ENCODE measurements around the gene CATSPERD. TPM values are rescaled to one million over a fixed set of nuclear protein-coding genes. Genes with fewer than 3 reads are reported as not detected.

Gene CATSPERD
- total and polyA plus RNA-seq, 3 experiments from 2014 or later: not detected

DNA sequence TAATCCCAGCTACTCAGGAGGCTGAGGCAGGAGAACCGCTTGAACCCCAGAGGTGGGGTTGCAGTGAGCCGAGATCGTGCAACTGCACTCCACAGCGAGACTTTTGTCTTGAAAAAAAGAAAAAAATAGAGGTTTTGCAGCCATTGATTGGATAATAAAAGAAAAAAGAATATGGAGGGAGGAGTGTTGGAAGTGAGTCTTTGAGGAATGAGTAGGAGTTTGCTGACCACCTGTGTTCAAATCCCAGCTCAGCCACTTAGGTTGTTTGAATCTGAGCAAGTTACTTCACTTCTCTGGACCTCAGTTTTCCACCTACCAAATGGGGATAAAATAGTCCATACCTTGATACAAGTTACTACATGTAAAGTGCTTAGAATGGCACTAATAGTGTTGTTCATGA is 90.7 kb downstream of the CATSPERD start:
- no peak overlapping the region for H3K27ac ChIP-seq (ENCODE audit: low read depth, low read length)
- ChIA-PET CTCF (no interaction called here), POLR2A (no interaction called here)
- Mint-ChIP-seq H3K9me3 (no peaks in the 10 kb centered on the region), H3K4me3 (no peak overlapping the region), H3K27ac (no peak overlapping the region), H3K36me3 (no peaks in the 10 kb centered on the region), H3K4me1 (no peaks in the 10 kb centered on the region), H3K27me3 (peaks cover 0 to 4% of the 10 kb centered on the region in 2 donors)
- DNase-seq: no peak
- no peaks in the 10 kb centered on the region for H3K27me3 ChIP-seq (ENCODE audit: insufficient read depth, low read length, poor library complexity, severe bottlenecking)
- no peaks in the 10 kb centered on the region for H3K4me1 ChIP-seq (ENCODE audit: insufficient read depth, low read length)
- H3K9me3 ChIP-seq (ENCODE audit: low read length): no peaks in the 10 kb centered on the region
- no peaks in the 10 kb centered on the region for H3K36me3 ChIP-seq (ENCODE audit: insufficient read depth, low read length)
- H3K4me3 ChIP-seq (ENCODE audit: low read length): no peak overlapping the region

- Mint-ChIP-seq H3K4me1 (no peaks in the 10 kb centered on the region), H3K36me3 (no peaks in the 10 kb centered on the region), H3K9me3 (no peaks in the 10 kb centered on the region), H3K27ac (no peak overlapping the region), H3K27me3 (peaks cover 0 to 9% of the 10 kb centered on the region in 2 donors), H3K4me3 (no peak overlapping the region)
- no peaks in the 10 kb centered on the region for H3K36me3 ChIP-seq (ENCODE audit: insufficient read depth, low read length)
- H3K4me3 ChIP-seq (ENCODE audit: low read length): no peak overlapping the region
- H3K27ac ChIP-seq (ENCODE audit: low read depth, low read length): no peak overlapping the region
- H3K9me3 ChIP-seq (ENCODE audit: low read length): no peaks in the 10 kb centered on the region
- POLR2A ChIA-PET: no interaction called here
- CTCF ChIA-PET: no interaction called here
- no peak for DNase-seq
- no peaks in the 10 kb centered on the region for H3K27me3 ChIP-seq (ENCODE audit: insufficient read depth, low read length, poor library complexity, severe bottlenecking)
- no peaks in the 10 kb centered on the region for H3K4me1 ChIP-seq (ENCODE audit: insufficient read depth, low read length)
Measured at GRCh38 chr19:5814123-5814851, 93.8 kb downstream of the CATSPERD start.

DNA sequence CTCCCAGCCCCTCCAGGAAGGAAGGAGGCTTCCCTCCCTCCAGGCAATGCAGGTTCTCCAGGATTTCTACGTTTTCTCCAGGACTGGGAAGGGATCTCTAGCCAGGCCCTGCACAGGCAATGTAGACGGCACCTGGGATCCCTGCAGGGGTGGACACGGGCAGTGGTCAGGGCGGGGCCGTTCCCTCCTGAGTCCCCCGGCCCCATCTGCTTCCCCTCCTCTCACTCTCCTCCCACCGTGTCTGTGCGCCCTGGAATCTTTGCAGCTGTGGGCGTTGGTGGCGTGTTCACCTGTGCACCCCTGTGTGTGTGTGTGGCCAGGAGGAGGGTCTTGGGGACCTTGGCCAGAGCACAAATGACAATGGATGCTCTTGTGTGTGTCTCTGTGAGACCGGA is 94.4 kb downstream of the CATSPERD start:
- H3K9me3 ChIP-seq (ENCODE audit: low read length): no peaks in the 10 kb centered on the region
- POLR2A ChIA-PET: no interaction called here
- no peak for DNase-seq
- H3K27me3 ChIP-seq (ENCODE audit: insufficient read depth, low read length, poor library complexity, severe bottlenecking): no peaks in the 10 kb centered on the region
- no peaks in the 10 kb centered on the region for H3K36me3 ChIP-seq (ENCODE audit: insufficient read depth, low read length)
- H3K4me3 Mint-ChIP-seq: no peak overlapping the region
- CTCF ChIA-PET: no interaction called here
- H3K4me3 ChIP-seq (ENCODE audit: low read length): no peak overlapping the region
- H3K9me3 Mint-ChIP-seq: no peaks in the 10 kb centered on the region
- no peaks in the 10 kb centered on the region for H3K4me1 ChIP-seq (ENCODE audit: insufficient read depth, low read length)
- H3K27ac ChIP-seq (ENCODE audit: low read depth, low read length): no peak overlapping the region
- H3K36me3 Mint-ChIP-seq: no peaks in the 10 kb centered on the region
- no peaks in the 10 kb centered on the region for H3K4me1 Mint-ChIP-seq
- no peak overlapping the region for H3K27ac Mint-ChIP-seq
- H3K27me3 Mint-ChIP-seq: peaks cover 0 to 7% of the 10 kb centered on the region in 2 donors

DNA sequence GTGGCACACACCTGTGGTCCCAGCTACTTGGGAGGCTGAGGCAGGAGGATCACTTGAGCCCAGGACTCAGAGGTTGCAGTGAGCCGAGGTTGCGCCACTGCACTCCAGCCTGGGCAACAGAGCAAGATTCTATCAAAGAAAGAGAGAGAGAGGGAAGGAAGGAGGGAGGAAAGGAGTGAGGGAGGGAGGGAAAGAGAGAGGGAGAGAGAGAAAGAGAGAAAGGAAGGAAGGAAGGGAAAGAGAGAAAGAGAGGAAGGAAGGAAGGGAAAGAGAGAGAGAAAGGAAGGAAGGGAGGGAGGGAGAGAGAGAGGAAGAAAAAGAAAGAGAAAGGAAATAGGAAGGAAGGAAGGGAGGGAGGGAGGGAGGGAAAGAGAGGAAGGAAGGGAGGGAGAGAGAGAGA is 96.8 kb downstream of the CATSPERD start:
- ChIA-PET CTCF (no interaction called here), POLR2A (no interaction called here)
- no peaks in the 10 kb centered on the region for H3K9me3 ChIP-seq (ENCODE audit: low read length)
- no peaks in the 10 kb centered on the region for H3K4me1 Mint-ChIP-seq
- H3K9me3 Mint-ChIP-seq: no peaks in the 10 kb centered on the region
- peak overlapping the region in 1 of 8 donors; percentile 73 for H3K27ac Mint-ChIP-seq
- H3K4me3 ChIP-seq (ENCODE audit: low read length): no peak overlapping the region
- H3K36me3 Mint-ChIP-seq: no peaks in the 10 kb centered on the region
- H3K27ac ChIP-seq (ENCODE audit: low read depth, low read length): no peak overlapping the region
- no peak for DNase-seq
- peaks cover 3 to 10% of the 10 kb centered on the region in 2 donors for H3K27me3 Mint-ChIP-seq
- no peaks in the 10 kb centered on the region for H3K4me1 ChIP-seq (ENCODE audit: insufficient read depth, low read length)
- H3K36me3 ChIP-seq (ENCODE audit: insufficient read depth, low read length): no peaks in the 10 kb centered on the region
- no peaks in the 10 kb centered on the region for H3K27me3 ChIP-seq (ENCODE audit: insufficient read depth, low read length, poor library complexity, severe bottlenecking)
- no peak overlapping the region for H3K4me3 Mint-ChIP-seq

DNA sequence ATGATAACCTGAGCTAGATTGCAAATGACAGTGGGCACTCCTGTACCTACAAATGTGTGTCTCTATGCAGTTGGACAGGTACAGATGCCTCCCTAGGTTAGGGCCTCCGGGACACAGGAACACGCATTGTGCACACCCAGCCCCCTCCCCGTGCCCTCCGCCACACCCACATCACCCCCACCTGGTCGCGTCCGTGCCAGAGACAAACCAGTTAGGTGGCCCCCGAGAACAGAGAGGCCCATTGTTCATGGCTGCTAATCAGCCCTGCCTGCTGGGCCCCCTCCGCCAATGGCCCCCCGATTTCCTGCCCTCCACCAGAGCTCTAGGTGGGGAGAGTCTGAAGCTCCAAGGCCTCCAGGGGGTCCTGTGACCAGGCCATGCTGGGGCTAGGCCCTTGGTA is 98.2 kb downstream of the CATSPERD start:
- ChIA-PET POLR2A (interaction anchor here (0.6 kb wide), 1 partner anchor 10 kb away, joined by 3 read pairs; no protein-coding TSS in a partner anchor), CTCF (interaction anchor here (1.3 kb wide), 1 partner anchor 12 kb away, joined by 3 read pairs; no protein-coding TSS in a partner anchor)
- Mint-ChIP-seq H3K36me3 (no peaks in the 10 kb centered on the region), H3K9me3 (no peaks in the 10 kb centered on the region), H3K27ac (no peak overlapping the region), H3K4me3 (no peak overlapping the region), H3K4me1 (no peaks in the 10 kb centered on the region), H3K27me3 (peaks cover 3 to 15% of the 10 kb centered on the region in 2 donors)
- Histone ChIP-seq H3K4me3 (ENCODE audit: low read length) (no peak overlapping the region), H3K36me3 (ENCODE audit: insufficient read depth, low read length) (no peaks in the 10 kb centered on the region), H3K27me3 (ENCODE audit: insufficient read depth, low read length, poor library complexity, severe bottlenecking) (no peaks in the 10 kb centered on the region), H3K27ac (ENCODE audit: low read depth, low read length) (no peak overlapping the region), H3K9me3 (ENCODE audit: low read length) (no peaks in the 10 kb centered on the region), H3K4me1 (ENCODE audit: insufficient read depth, low read length) (no peaks in the 10 kb centered on the region)
- no peak for DNase-seq

GRCh38 chr19:5820785-5821184 is 100.3 kb downstream of the CATSPERD start:
- no peaks in the 10 kb centered on the region for H3K36me3 ChIP-seq (ENCODE audit: insufficient read depth, low read length)
- H3K9me3 ChIP-seq (ENCODE audit: low read length): no peaks in the 10 kb centered on the region
- ChIA-PET POLR2A (no interaction called here), CTCF (interaction anchor here (1.8 kb wide), 1 partner anchor 17 kb away, joined by 6 read pairs; no protein-coding TSS in a partner anchor)
- no peaks in the 10 kb centered on the region for H3K27me3 ChIP-seq (ENCODE audit: insufficient read depth, low read length, poor library complexity, severe bottlenecking)
- H3K27ac ChIP-seq (ENCODE audit: low read depth, low read length): no peak overlapping the region
- no peaks in the 10 kb centered on the region for H3K4me1 ChIP-seq (ENCODE audit: insufficient read depth, low read length)
- Mint-ChIP-seq H3K27ac (no peak overlapping the region), H3K27me3 (peaks cover 3 to 15% of the 10 kb centered on the region in 2 donors), H3K36me3 (no peaks in the 10 kb centered on the region), H3K4me1 (no peaks in the 10 kb centered on the region), H3K9me3 (no peaks in the 10 kb centered on the region), H3K4me3 (no peak overlapping the region)
- H3K4me3 ChIP-seq (ENCODE audit: low read length): no peak overlapping the region
- no peak for DNase-seq

DNA sequence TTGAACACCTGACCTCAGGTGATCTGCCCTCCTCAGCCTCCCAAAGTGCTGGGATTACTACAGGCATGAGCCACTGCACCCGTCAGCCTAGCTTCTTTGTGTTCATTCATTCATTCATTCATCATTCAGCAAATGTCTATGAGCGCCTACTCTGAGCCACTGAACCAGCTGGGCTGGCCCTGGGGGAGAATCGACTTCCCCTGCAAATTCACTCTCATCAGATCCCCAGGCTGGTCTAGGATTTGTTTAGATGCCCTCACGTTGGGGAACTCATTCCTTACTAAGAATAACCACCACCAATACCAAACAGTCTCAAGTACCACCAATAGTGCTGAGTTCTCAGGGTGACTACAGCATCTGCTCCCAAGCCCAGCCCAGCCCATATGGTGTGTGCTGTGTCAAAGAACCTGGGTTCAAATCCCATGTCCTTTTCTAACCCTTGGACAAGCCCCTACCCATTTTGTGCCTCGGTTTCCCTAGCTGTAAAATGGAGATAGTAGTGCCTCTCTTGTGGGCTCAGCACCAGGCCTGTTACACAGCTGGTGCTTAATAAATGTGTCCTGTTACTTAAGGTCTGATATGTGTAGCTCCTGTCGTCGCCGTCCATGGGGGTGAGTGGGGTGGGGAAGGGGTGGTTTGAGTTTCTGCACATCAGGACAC is 101.2 kb downstream of the CATSPERD start:
- ChIA-PET POLR2A (no interaction called here), CTCF (interaction anchor here (1.8 kb wide), 1 partner anchor 18 kb away, joined by 6 read pairs; no protein-coding TSS in a partner anchor)
- Mint-ChIP-seq H3K27ac (peak overlapping the region in 1 of 8 donors; percentile 4), H3K27me3 (peaks cover 3 to 12% of the 10 kb centered on the region in 2 donors), H3K36me3 (no peaks in the 10 kb centered on the region), H3K4me3 (peak overlapping the region in 1 of 7 donors; percentile 63), H3K9me3 (no peaks in the 10 kb centered on the region), H3K4me1 (peaks cover 0 to 2% (median 0%) of the 10 kb centered on the region in 3 donors)
- Histone ChIP-seq H3K27ac (ENCODE audit: low read depth, low read length) (no peak overlapping the region), H3K36me3 (ENCODE audit: insufficient read depth, low read length) (no peaks in the 10 kb centered on the region), H3K9me3 (ENCODE audit: low read length) (no peaks in the 10 kb centered on the region), H3K4me1 (ENCODE audit: insufficient read depth, low read length) (peaks cover 3% of the 10 kb centered on the region), H3K4me3 (ENCODE audit: low read length) (no peak overlapping the region), H3K27me3 (ENCODE audit: insufficient read depth, low read length, poor library complexity, severe bottlenecking) (no peaks in the 10 kb centered on the region)
- DNase-seq: no peak

DNA sequence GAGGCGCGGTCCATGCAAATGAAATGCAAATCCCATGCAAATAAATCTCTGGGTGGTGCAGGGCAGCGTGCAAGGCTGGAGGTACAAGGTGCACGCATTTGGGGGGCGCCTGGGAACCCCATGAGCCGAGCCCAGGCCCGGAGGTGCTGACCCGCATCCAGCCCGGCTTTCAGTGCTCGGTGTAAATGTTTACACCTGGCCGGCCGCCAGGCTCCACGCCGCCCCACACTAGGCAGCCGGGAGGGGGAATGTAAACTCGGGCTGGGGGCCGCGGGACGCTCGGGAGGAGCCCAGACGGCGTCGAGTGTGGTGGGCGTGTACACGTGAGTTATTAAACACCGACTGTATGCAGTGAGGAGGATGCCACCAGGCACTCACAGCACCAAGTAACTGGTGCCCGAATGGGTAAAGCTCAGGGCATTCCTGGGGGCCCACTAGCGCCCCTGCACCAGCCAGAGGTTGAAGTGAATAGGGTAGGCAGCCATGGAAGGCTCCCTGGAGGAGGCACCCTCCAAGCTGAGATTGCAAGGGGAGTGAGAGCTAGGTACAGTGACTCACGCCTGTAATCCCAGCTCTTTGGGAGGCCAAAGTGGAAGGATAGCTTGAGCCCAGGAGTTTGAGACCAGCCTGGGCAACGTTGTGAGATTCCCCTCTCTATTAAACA is 101.9 kb downstream of the CATSPERD start:
- Histone ChIP-seq H3K4me3 (ENCODE audit: low read length) (no peak overlapping the region), H3K9me3 (ENCODE audit: low read length) (no peaks in the 10 kb centered on the region), H3K27me3 (ENCODE audit: insufficient read depth, low read length, poor library complexity, severe bottlenecking) (no peaks in the 10 kb centered on the region), H3K36me3 (ENCODE audit: insufficient read depth, low read length) (no peaks in the 10 kb centered on the region), H3K4me1 (ENCODE audit: insufficient read depth, low read length) (peaks cover 9% of the 10 kb centered on the region), H3K27ac (ENCODE audit: low read depth, low read length) (no peak overlapping the region)
- CTCF ChIA-PET: interaction anchor here (0.9 to 1.8 kb wide), 2 partner anchors 18 kb away, joined by 4 to 6 read pairs; no protein-coding TSS in a partner anchor
- POLR2A ChIA-PET: no interaction called here
- no peak overlapping the region for H3K27ac Mint-ChIP-seq
- no peaks in the 10 kb centered on the region for H3K9me3 Mint-ChIP-seq
- H3K4me3 Mint-ChIP-seq: no peak overlapping the region
- peaks cover 3 to 12% of the 10 kb centered on the region in 2 donors for H3K27me3 Mint-ChIP-seq
- peaks cover 0 to 9% (median 4%) of the 10 kb centered on the region in 3 donors for H3K4me1 Mint-ChIP-seq
- DNase-seq: no peak
- H3K36me3 Mint-ChIP-seq: no peaks in the 10 kb centered on the region

Measured in CD8-positive, alpha-beta memory T cell (primary cell).